Natural killer cell (primary cell): ENCODE data around the gene NRCAM. TPM values are rescaled to one million over a fixed set of nuclear protein-coding genes. Genes with fewer than 3 reads are reported as not detected.

ENCODE experiments used
- ATAC-seq, 3 donors: fragments of 150-1000 bp in 2 of 3; fragments of 200-7000 bp in 1 of 3; cut with Tn5 transposase; 1 replicate in 1 of 3; 2 replicates in 2 of 3; pipeline ENCODE4 v1.10.0; 2021; ENCODE audit warnings: mild to moderate bottlenecking in 2 of 3, moderate library complexity in 2 of 3
- DNase-seq, 2 donors: peaks; one replicate each; pipeline versions ENCODE4 v3.0.0 to v3.0.0-alpha.2; 2013 to 2021; ENCODE audit warnings: mixed read lengths in 1 of 2
- H3K27ac ChIP-seq: one replicate; pipeline ENCODE4 v1.5.1; 2013; ENCODE audit warnings: mild to moderate bottlenecking, low read length
- H3K27me3 ChIP-seq: one replicate; pipeline ENCODE4 v1.6.1; 2013; ENCODE audit warnings: low read length; ENCODE audit not compliant: control insufficient read depth, insufficient read depth
- H3K36me3 ChIP-seq: one replicate; pipeline ENCODE4 v1.6.1; 2013; ENCODE audit warnings: low read length; ENCODE audit not compliant: control insufficient read depth, insufficient read depth
- H3K4me1 ChIP-seq: one replicate; pipeline ENCODE4 v1.6.1; 2013; ENCODE audit warnings: low read length; ENCODE audit not compliant: control insufficient read depth, insufficient read depth
- H3K4me3 ChIP-seq: one replicate; pipeline ENCODE4 v1.5.1; 2013; ENCODE audit warnings: low read length
- H3K9me3 ChIP-seq: one replicate; pipeline ENCODE4 v1.6.1; 2013; ENCODE audit warnings: low read length; ENCODE audit not compliant: control insufficient read depth, insufficient read depth
- H3K27ac Mint-ChIP-seq, 2 donors: one replicate each; pipeline ENCODE4 v1.8.0; 2022; ENCODE audit warnings: mild to moderate bottlenecking in 2 of 2, mixed read lengths in 2 of 2, moderate library complexity in 1 of 2
- H3K27me3 Mint-ChIP-seq, 2 donors: one replicate each; pipeline ENCODE4 v1.8.0; 2022; ENCODE audit warnings: low read depth in 2 of 2, mixed read lengths in 2 of 2
- H3K36me3 Mint-ChIP-seq: one replicate; pipeline ENCODE4 v1.8.0; 2022; ENCODE audit warnings: mixed read lengths
- H3K4me1 Mint-ChIP-seq, 2 donors: one replicate each; pipeline ENCODE4 v1.8.0; 2022; ENCODE audit warnings: mixed read lengths in 2 of 2
- H3K4me3 Mint-ChIP-seq: one replicate; pipeline ENCODE4 v1.8.0; 2022; ENCODE audit warnings: mild to moderate bottlenecking, moderate library complexity, mixed read lengths
- H3K9me3 Mint-ChIP-seq, 2 donors: one replicate each; pipeline ENCODE4 v1.8.0; 2022; ENCODE audit warnings: mixed read lengths in 2 of 2
- CTCF ChIP-seq: fragments of 200-600 bp; IDR thresholded peaks from one replicate; pipeline ENCODE4 v1.8.0; 2022; ENCODE audit warnings: antibody characterized with exemption
- WGBS: methylation state at CpG from one replicate; pipeline ENCODE4 v1.1.7; 2013; ENCODE audit warnings: missing lambda C conversion rate; ENCODE audit not compliant: insufficient coverage; 5-methylcytosine and 5-hydroxymethylcytosine counted together
- intact Hi-C: fragments of 100-400 bp; cut with micrococcal nuclease; formaldehyde crosslinking; loops from one replicate; pipeline ENCODE4 v1.14.2; 2022
- total RNA-seq, 4 donors: library from RNA; stranded (reverse); fragments of 120-200 nt in 1 of 4; gene quantifications; one replicate each; pipeline versions ENCODE4 v1.2.3 to v1.2.4, GENCODE V29; 2013 to 2022

NRCAM gene
- total RNA-seq, 3 donors from 2014 or later (not counting 1 experiment from before 2014, with no cell fraction given) = 0.27 to 0.95 (median 0.52) TPM

GRCh38 chr7:108488768-108489538, 32.7 kb upstream of the NRCAM start:
- H3K27me3 Mint-ChIP-seq = no peaks in the 10 kb centered on the region
- no peak for ATAC-seq
- Histone ChIP-seq H3K4me1 (no peaks in the 10 kb centered on the region), H3K9me3 (no peaks in the 10 kb centered on the region), H3K27ac (no peak overlapping the region), H3K36me3 (peaks cover 27% of the 10 kb centered on the region), H3K27me3 (no peaks in the 10 kb centered on the region), H3K4me3 (no peak overlapping the region)
- DNase-seq = no peak
- H3K36me3 Mint-ChIP-seq = no peaks in the 10 kb centered on the region
- H3K27ac Mint-ChIP-seq = no peak overlapping the region
- TF ChIP-seq CTCF = no peak
- H3K4me3 Mint-ChIP-seq = no peak overlapping the region
- 96% methylated on average over 3 of the region's 4 CpGs for WGBS
- no peaks in the 10 kb centered on the region for H3K9me3 Mint-ChIP-seq
- intact Hi-C loops = no loop called here
- H3K4me1 Mint-ChIP-seq = peaks cover 7 to 12% of the 10 kb centered on the region in 2 donors

GRCh38 chr7:108487646-108488045, 31.4 kb upstream of the NRCAM start:
- peaks cover 2 to 7% of the 10 kb centered on the region in 2 donors for H3K4me1 Mint-ChIP-seq
- H3K36me3 Mint-ChIP-seq = no peaks in the 10 kb centered on the region
- no peaks in the 10 kb centered on the region for H3K9me3 ChIP-seq
- intact Hi-C loops = no loop called here
- H3K27me3 ChIP-seq = no peaks in the 10 kb centered on the region
- DNase-seq (no peak), ATAC-seq (no peak)
- H3K4me1 ChIP-seq = no peaks in the 10 kb centered on the region
- no peak overlapping the region for H3K27ac Mint-ChIP-seq
- no peak overlapping the region for H3K27ac ChIP-seq
- no peak overlapping the region for H3K4me3 Mint-ChIP-seq
- H3K27me3 Mint-ChIP-seq = no peaks in the 10 kb centered on the region
- H3K9me3 Mint-ChIP-seq = no peaks in the 10 kb centered on the region
- no peak for TF ChIP-seq CTCF
- H3K4me3 ChIP-seq = no peak overlapping the region
- H3K36me3 ChIP-seq = peaks cover 31% of the 10 kb centered on the region

GRCh38 chr7:108486291-108486966, 30.2 kb upstream of the NRCAM start:
- Histone ChIP-seq H3K9me3 (no peaks in the 10 kb centered on the region), H3K4me3 (no peak overlapping the region), H3K36me3 (peaks cover 31% of the 10 kb centered on the region), H3K27ac (no peak overlapping the region), H3K4me1 (no peaks in the 10 kb centered on the region), H3K27me3 (no peaks in the 10 kb centered on the region)
- Mint-ChIP-seq H3K27me3 (no peaks in the 10 kb centered on the region), H3K9me3 (no peaks in the 10 kb centered on the region), H3K4me3 (no peak overlapping the region), H3K4me1 (peaks cover 0 to 5% of the 10 kb centered on the region in 2 donors), H3K36me3 (peaks cover 4% of the 10 kb centered on the region), H3K27ac (no peak overlapping the region)
- ATAC-seq = no peak
- TF ChIP-seq CTCF = no peak
- WGBS = no CpG with 5 or more reads among the region's 5 CpGs
- no peak for DNase-seq
- intact Hi-C loops = no loop called here
